OCI-LY7 (cell line): ENCODE results near the gene DTX3. TPM values are rescaled to one million over a fixed set of nuclear protein-coding genes. Genes with fewer than 3 reads are reported as not detected.

Experiments
- BruUV-seq: library from RNA; stranded (reverse); fragments of 400-500 nt; replicated peaks from 2 replicates; lab custom pipeline; 2021; lab: Mats Ljungman, UMichigan
- CTCF ChIA-PET: fragments of 300-600 bp; sonication (Branson Sonifier 250); formaldehyde crosslinking; loops from one replicate; lab custom pipeline; 2022; ENCODE audit warnings: antibody characterized with exemption; ENCODE audit not compliant: unreplicated experiment; lab: Charles Lee
- POLR2A ChIA-PET: fragments of 300-600 bp; sonication (Branson Sonifier 250); formaldehyde crosslinking; loops from one replicate; lab custom pipeline; 2022; ENCODE audit warnings: antibody characterized with exemption; lab: Charles Lee
- DNase-seq: peaks from one replicate; pipeline ENCODE4 v3.0.0-alpha.2; 2015; ENCODE audit warnings: low spot score
- H2AFZ ChIP-seq: fragments of 200-600 bp; sonication (generic), shearing (Covaris generic); 2 replicates; pipeline ENCODE4 v1.6.1; 2014; ENCODE audit warnings: mild to moderate bottlenecking, antibody characterized with exemption, low read length, moderate library complexity
- H3K27ac ChIP-seq: fragments of 200-600 bp; sonication (generic); 2 replicates; pipeline ENCODE4 v1.5.1; 2014; ENCODE audit warnings: mixed run types, low read depth, mild to moderate bottlenecking, moderate library complexity, low read length, inconsistent platforms; ENCODE audit not compliant: poor library complexity, severe bottlenecking
- H3K36me3 ChIP-seq: fragments of 200-600 bp; sonication (generic); 2 replicates; pipeline ENCODE4 v1.6.1; 2014; ENCODE audit warnings: mild to moderate bottlenecking, antibody characterized with exemption, low read length, moderate library complexity, mixed read lengths; ENCODE audit not compliant: insufficient read depth
- H3K4me1 ChIP-seq: fragments of 200-600 bp; sonication (generic); 2 replicates; pipeline ENCODE4 v1.5.1; 2014; ENCODE audit warnings: mild to moderate bottlenecking, low read length; ENCODE audit not compliant: insufficient read depth, poor library complexity, severe bottlenecking
- H3K4me2 ChIP-seq: fragments of 200-600 bp; sonication (generic); 2 replicates; pipeline ENCODE4 v1.6.1; 2014; ENCODE audit warnings: mild to moderate bottlenecking, low read length
- H3K4me3 ChIP-seq: fragments of 200-600 bp; sonication (generic); 2 replicates; pipeline ENCODE4 v1.5.1; 2014; ENCODE audit warnings: mild to moderate bottlenecking, low read depth, low read length; ENCODE audit not compliant: poor library complexity, severe bottlenecking
- H3K79me2 ChIP-seq: fragments of 200-600 bp; sonication (generic); 2 replicates; pipeline ENCODE4 v1.6.1; 2016; ENCODE audit warnings: low read depth, mild to moderate bottlenecking, low read length, moderate library complexity, mixed read lengths; ENCODE audit not compliant: insufficient read depth
- H3K9me2 ChIP-seq: fragments of 200-600 bp; sonication (generic); 2 replicates; pipeline ENCODE4 v1.6.1; 2016; ENCODE audit warnings: mild to moderate bottlenecking, low read length, mixed read lengths; ENCODE audit not compliant: insufficient read depth
- H3K9me3 ChIP-seq: fragments of 200-600 bp; sonication (generic); 2 replicates; pipeline ENCODE4 v1.6.1; 2014; ENCODE audit warnings: mild to moderate bottlenecking, mixed run types, low read length, mixed read lengths
- H4K20me1 ChIP-seq: fragments of 200-600 bp; sonication (generic); 2 replicates; pipeline ENCODE4 v1.6.1; 2014; ENCODE audit warnings: mild to moderate bottlenecking, antibody characterized with exemption, low read length, moderate library complexity, mixed read lengths; ENCODE audit not compliant: insufficient read depth
- CTCF ChIP-seq: fragments of 200-600 bp; sonication (generic); conservative IDR thresholded peaks from 2 replicates; pipeline ENCODE4 v1.5.1; 2014; ENCODE audit warnings: mild to moderate bottlenecking, antibody characterized with exemption, low read length, moderate library complexity, mixed read lengths
- EZH2phosphoT487 ChIP-seq: fragments of 200-600 bp; sonication (generic); IDR thresholded peaks from 2 replicates; pipeline ENCODE4 v1.6.1; 2018; ENCODE audit warnings: low read depth, borderline replicate concordance, mild to moderate bottlenecking, mixed run types, antibody characterized with exemption, low read length, moderate library complexity, mixed read lengths
- intact Hi-C: fragments of 100-400 bp; cut with micrococcal nuclease; formaldehyde crosslinking; loops from one replicate; pipeline ENCODE4 v1.10.0; 2022; ENCODE audit not compliant: unreplicated experiment
- total RNA-seq, 2 experiments: library from RNA; depleted of rRNA in 1 of 2; stranded (reverse); fragments of >200 nt in 1 of 2; shearing (Covaris generic) in 1 of 2; gene quantifications; 2 replicates each; pipeline ENCODE4 v1.2.3, GENCODE V29; 2014 to 2022

DTX3 gene
- total RNA-seq, 2 experiments from 2014 or later: not detected

GRCh38 chr12:57620245-57620935 lies 15.8 kb downstream of the DTX3 start:
- intact Hi-C loops: no loop called here
- H3K4me2 ChIP-seq: no peak overlapping the region
- POLR2A ChIA-PET: no interaction called here
- H3K79me2 ChIP-seq: no peaks in the 10 kb centered on the region
- no peaks in the 10 kb centered on the region for H3K4me1 ChIP-seq
- H3K4me3 ChIP-seq: no peak overlapping the region
- BruUV-seq: no TSS peak
- no peak overlapping the region for H3K27ac ChIP-seq
- H3K9me2 ChIP-seq: no peaks in the 10 kb centered on the region
- H2AFZ ChIP-seq: no peak overlapping the region
- no peak for DNase-seq
- no peak for TF ChIP-seq EZH2phosphoT487
- no peak for TF ChIP-seq CTCF
- H4K20me1 ChIP-seq: no peaks in the 10 kb centered on the region
- no peaks in the 10 kb centered on the region for H3K36me3 ChIP-seq
- no peaks in the 10 kb centered on the region for H3K9me3 ChIP-seq
- CTCF ChIA-PET: no interaction called here

GRCh38 chr12:57620936-57621496 lies 16.4 kb downstream of the DTX3 start:
- no peaks in the 10 kb centered on the region for H3K4me1 ChIP-seq
- H3K9me3 ChIP-seq: no peaks in the 10 kb centered on the region
- H4K20me1 ChIP-seq: no peaks in the 10 kb centered on the region
- H2AFZ ChIP-seq: no peak overlapping the region
- no peak for DNase-seq
- no TSS peak for BruUV-seq
- POLR2A ChIA-PET: interaction anchor here (0.7 kb wide), 1 partner anchor 345 kb away, joined by 3 read pairs; no protein-coding TSS in a partner anchor
- H3K27ac ChIP-seq: no peak overlapping the region
- intact Hi-C loops: no loop called here
- H3K9me2 ChIP-seq: no peaks in the 10 kb centered on the region
- no peaks in the 10 kb centered on the region for H3K79me2 ChIP-seq
- CTCF ChIA-PET: no interaction called here
- TF ChIP-seq CTCF (no peak), EZH2phosphoT487 (no peak)
- no peaks in the 10 kb centered on the region for H3K36me3 ChIP-seq
- no peak overlapping the region; the same call in 1 of the 2 replicates for H3K4me2 ChIP-seq
- no peak overlapping the region for H3K4me3 ChIP-seq
